ENCODE results near the gene SKIDA1. TPM values are rescaled to one million over a fixed set of nuclear protein-coding genes. Genes with fewer than 3 reads are reported as not detected.
A peak's percentile ranks its signal among the peaks of the same experiment; 100 is the strongest.

SKIDA1 gene
- total RNA-seq, 2 experiments from 2014 or later, result 0.25 to 0.38 TPM

GRCh38 chr10:21501731-21502347 is 23.6 kb downstream of the SKIDA1 start:
- CTCF ChIA-PET, result no interaction called here
- no peaks in the 10 kb centered on the region for H3K9me3 Mint-ChIP-seq

DNA sequence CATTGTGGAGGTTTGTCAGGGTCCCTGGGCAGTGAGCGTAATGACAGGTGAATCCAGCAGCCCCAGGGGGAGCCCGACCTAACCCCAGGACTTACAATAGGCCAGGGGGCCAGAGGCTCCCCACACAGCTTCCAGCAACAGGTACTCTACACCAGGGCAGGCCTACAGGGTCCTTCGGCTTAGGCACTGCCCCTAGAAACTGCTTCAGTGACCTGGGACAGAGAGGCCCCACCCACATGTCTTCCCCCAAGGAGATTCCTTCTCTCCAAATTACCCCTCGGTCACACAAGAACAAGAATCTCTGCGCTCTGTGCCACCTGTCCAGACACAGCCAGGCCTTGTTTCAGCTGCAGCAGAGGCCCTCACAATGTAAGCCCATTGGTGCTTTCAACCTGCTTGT is 24.4 kb downstream of the SKIDA1 start:
- no peaks in the 10 kb centered on the region for H3K36me3 Mint-ChIP-seq (ENCODE audit: low read depth)
- no peak overlapping the region for H3K4me3 Mint-ChIP-seq
- POLR2A ChIA-PET, result no interaction called here
- CTCF ChIA-PET, result no interaction called here
- H3K4me1 Mint-ChIP-seq, result peaks cover 10% of the 10 kb centered on the region
- no peak overlapping the region for H3K27ac Mint-ChIP-seq
- no peak for DNase-seq
- no peaks in the 10 kb centered on the region for H3K9me3 Mint-ChIP-seq
- peaks cover 73% of the 10 kb centered on the region for H3K27me3 Mint-ChIP-seq

More at GRCh38 chr10:21501731-21502347, 23.6 kb downstream of the SKIDA1 start:
- H3K4me3 Mint-ChIP-seq, result no peak overlapping the region
- H3K36me3 Mint-ChIP-seq (ENCODE audit: low read depth), result no peaks in the 10 kb centered on the region
- H3K4me1 Mint-ChIP-seq, result peaks cover 8% of the 10 kb centered on the region
- DNase-seq, result no peak
- H3K27ac Mint-ChIP-seq, result no peak overlapping the region
- peaks cover 78% of the 10 kb centered on the region for H3K27me3 Mint-ChIP-seq
- POLR2A ChIA-PET, result no interaction called here

DNA sequence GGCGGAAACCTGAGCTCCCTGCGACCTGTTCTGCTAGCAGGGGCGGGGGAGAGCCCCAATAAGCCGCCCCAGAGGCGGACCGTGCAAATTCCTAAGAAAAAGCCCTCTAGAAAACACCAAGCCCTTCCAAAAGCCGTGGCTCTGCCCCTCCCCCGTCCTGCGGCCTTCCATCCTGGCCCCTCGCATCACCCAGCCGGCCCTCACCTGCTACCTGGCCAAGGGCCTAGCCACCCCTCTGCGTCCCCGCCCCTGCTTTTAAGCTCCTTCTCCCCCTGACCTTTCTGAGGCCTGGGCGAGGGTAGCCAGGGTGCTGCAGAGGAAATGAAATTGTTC is 24.9 kb downstream of the SKIDA1 start:
- Mint-ChIP-seq H3K9me3 (no peaks in the 10 kb centered on the region), H3K27ac (no peak overlapping the region), H3K4me3 (no peak overlapping the region), H3K27me3 (peaks cover 68% of the 10 kb centered on the region), H3K4me1 (peaks cover 10% of the 10 kb centered on the region), H3K36me3 (ENCODE audit: low read depth) (no peaks in the 10 kb centered on the region)
- ChIA-PET CTCF (no interaction called here), POLR2A (no interaction called here)
- DNase-seq, result no peak

DNA sequence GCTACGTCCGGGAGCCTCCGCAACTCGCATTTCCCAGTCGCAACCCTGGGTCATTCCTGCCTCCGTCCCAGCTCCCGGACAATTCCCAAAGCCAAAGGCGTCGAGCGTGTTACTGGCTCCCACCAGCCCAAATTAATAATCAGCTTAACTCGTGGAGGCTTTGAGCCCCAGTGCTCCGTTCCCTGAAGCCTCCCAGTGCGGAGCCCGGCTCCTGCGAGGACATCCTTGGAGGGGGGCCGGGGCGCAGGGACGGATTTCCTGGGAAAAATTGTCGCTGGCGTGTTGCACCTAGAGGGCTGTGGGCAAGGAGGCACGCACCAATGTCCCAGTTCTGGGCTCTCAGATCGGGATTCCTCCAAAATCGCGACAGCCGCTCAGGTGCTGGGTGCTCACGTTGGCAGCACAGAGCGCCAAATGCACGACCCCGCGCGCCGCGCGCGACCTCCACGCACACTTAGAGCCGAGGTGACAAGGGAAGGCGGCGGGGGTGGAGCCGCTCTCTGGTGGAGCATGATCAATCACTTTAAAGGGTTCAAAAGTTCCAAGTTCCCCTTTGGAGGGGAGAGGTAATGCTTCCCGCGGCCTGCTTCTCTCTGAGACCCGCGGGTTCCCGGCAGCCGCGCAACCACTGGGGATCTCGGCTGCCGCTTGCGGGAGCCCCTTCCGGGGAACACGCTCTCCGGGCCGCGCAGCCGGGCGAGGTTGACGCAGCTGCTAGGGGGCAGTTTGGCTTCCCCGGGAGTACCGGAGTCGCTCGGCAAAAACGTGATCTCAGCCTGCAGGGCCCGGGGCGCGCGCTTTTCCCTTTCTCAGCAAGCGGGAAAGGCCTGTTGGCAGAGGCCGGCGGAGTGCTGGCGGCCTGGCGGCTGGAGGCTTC is 25.5 kb downstream of the SKIDA1 start:
- DNase-seq, result no peak
- Mint-ChIP-seq H3K36me3 (ENCODE audit: low read depth) (no peaks in the 10 kb centered on the region), H3K27me3 (peaks cover 73% of the 10 kb centered on the region), H3K4me1 (peaks cover 16% of the 10 kb centered on the region), H3K4me3 (no peak overlapping the region), H3K27ac (no peak overlapping the region), H3K9me3 (no peaks in the 10 kb centered on the region)
- POLR2A ChIA-PET, result no interaction called here
- CTCF ChIA-PET, result no interaction called here

DNA sequence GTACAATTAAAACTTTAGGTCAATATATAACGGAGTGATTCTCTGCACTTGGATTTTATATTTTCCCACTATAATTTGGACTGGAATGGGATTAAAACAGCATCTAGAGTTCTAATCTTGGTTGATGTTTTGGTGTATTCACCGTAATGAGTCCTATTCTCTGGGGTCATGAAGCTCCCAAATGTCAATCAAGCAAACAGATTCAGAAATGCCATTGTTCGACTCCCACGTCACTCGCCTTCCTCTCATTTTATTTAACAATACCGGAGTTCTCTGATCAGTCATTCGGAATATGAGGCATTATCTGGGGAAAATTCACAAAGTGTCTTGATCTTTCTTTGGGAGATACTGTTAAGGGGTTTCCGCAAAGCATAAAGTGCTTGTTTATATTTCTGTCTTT is 26.5 kb downstream of the SKIDA1 start:
- Mint-ChIP-seq H3K4me3 (no peak overlapping the region), H3K4me1 (peaks cover 20% of the 10 kb centered on the region), H3K9me3 (no peaks in the 10 kb centered on the region), H3K36me3 (ENCODE audit: low read depth) (no peaks in the 10 kb centered on the region), H3K27ac (no peak overlapping the region), H3K27me3 (peaks cover 72% of the 10 kb centered on the region)
- no peak for DNase-seq
- ChIA-PET CTCF (interaction anchor here (3.8 kb wide), 1 partner anchor 21 kb away, joined by 39 read pairs; no protein-coding TSS in a partner anchor), POLR2A (interaction anchor here (1.3 kb wide), 1 partner anchor 34 kb away, joined by 3 read pairs; the partner anchor contains the start of gene MLLT10)

DNA sequence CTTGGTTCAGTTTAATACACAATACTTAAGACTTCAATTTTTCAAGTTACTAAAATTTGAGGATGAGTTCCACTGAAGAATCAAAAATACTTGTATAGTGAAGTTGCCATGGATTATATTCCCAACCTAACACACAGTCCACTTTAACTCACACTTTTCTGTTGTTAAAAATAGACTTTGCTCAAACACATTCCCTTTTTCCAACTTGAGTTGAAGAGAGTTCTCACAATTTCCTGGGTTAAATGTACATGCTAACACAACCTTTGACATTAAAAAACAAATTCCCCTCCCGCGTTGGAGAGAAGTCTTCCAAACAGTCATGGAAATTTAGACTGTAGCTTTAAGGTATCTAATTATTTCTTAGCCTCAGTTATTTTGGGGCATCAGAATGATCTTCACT is 27.1 kb downstream of the SKIDA1 start:
- no peak overlapping the region for H3K4me3 Mint-ChIP-seq
- CTCF ChIA-PET, result interaction anchor here (0.5 to 3.8 kb wide), 4 partner anchors 17 to 455 kb away, joined by 3 to 39 read pairs (median 15); no protein-coding TSS in a partner anchor

DNA sequence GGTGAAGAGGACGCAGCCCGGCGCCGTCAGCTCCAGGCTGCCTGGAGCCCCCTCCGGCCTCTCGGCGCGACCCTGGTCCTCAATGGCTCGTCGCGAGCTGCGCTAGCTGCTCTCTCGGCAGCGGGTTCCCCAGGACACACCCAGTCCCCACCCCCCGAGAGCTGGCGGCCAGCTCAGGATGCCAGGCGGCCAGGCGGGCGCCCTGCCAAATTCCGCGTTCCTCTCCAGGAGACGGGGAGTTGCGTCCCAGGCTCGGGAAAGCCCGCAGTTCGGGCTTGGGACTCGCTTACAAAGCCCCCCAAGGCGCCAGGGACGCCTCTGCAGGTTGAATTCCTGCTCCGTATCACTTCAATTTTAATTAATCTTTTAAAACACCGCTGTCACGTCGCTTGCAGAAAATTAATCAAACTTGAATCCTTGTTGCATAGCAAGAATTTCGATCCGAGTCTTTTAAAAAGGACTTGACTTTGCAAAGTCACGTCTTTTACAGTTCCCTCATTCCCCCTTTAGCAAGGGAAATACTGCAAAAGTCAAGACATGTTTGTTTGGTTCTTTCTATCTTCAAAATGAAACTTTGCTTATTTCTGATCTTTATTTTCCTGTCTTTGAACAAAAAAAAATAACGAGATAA is 28.2 kb downstream of the SKIDA1 start:
- no peak overlapping the region for H3K27ac Mint-ChIP-seq
- POLR2A ChIA-PET, result interaction anchor here (0.8 to 1.8 kb wide), 9 partner anchors 19 to 843 kb away, joined by 3 to 5 read pairs (median 3); partner anchors contain the start of genes COMMD3 and MLLT10

More for the DNA sequence above, 27.1 kb downstream of the SKIDA1 start:
- POLR2A ChIA-PET, result interaction anchor here (1.3 kb wide), 1 partner anchor 35 kb away, joined by 3 read pairs; the partner anchor contains the start of gene MLLT10
- Mint-ChIP-seq H3K27ac (no peak overlapping the region), H3K27me3 (peaks cover 71% of the 10 kb centered on the region), H3K36me3 (ENCODE audit: low read depth) (no peaks in the 10 kb centered on the region), H3K4me1 (peaks cover 24% of the 10 kb centered on the region), H3K9me3 (no peaks in the 10 kb centered on the region)
- no peak for DNase-seq

DNA sequence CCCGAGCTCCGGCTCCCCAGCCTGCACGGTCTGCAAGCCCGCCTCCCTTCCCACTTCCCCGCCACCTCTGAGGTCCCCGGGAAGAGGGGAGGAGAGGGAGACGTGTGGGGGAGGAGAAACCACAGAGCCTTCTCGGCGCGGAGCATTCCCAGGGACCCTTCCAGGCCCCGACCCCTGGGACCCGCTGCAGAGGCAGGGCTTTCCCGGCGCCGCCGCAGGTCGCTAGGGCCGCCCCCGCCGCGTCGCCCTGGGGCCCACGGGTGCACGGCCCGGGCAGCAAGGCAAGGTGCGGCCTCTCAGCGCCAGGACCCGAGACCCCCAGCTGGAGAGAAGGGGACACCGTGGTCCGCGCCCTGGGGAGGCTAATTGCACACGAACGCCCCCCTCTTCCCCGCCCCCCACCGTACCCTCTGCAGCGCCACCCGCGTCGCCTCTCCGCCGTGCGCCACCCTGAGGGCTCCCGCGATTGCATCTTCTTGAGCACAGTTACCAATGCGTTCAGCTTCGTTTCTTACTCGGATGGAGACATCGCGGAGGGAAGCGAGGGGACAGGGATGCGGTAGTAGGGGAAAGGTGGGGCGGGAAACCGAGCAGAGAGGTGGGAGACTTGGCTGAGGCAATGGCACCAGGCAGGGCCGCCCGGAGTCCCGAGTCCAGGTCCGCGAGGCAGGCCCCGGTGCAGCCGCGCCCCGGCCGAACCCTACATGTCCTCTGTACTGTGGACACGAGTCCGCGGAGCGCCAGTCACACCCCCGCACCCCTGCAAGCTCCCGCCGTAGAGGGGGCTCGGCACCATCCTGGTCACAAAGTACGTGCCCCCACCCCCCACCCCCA is 28.9 kb downstream of the SKIDA1 start:
- peaks cover 67% of the 10 kb centered on the region for H3K27me3 Mint-ChIP-seq
- CTCF ChIA-PET, result interaction anchor here (0.6 to 3.8 kb wide), 43 partner anchors 10 to 1493 kb away, joined by 3 to 39 read pairs (median 4); partner anchors contain the start of genes MLLT10 and SKIDA1
- POLR2A ChIA-PET, result interaction anchor here (0.8 to 1.8 kb wide), 12 partner anchors 10 to 844 kb away, joined by 3 to 5 read pairs (median 3); partner anchors contain the start of genes COMMD3, DNAJC1 and MLLT10
- H3K4me1 Mint-ChIP-seq, result peaks cover 24% of the 10 kb centered on the region
- H3K36me3 Mint-ChIP-seq (ENCODE audit: low read depth), result no peaks in the 10 kb centered on the region
- H3K4me3 Mint-ChIP-seq, result peak overlapping the region; percentile 80
- H3K9me3 Mint-ChIP-seq, result no peaks in the 10 kb centered on the region
- no peak overlapping the region for H3K27ac Mint-ChIP-seq
- DNase-seq, result peak; percentile 58

More for the DNA sequence above, 28.2 kb downstream of the SKIDA1 start:
- H3K27me3 Mint-ChIP-seq, result peaks cover 69% of the 10 kb centered on the region
- CTCF ChIA-PET, result interaction anchor here (0.6 to 3.8 kb wide), 21 partner anchors 11 to 1462 kb away, joined by 3 to 39 read pairs (median 5); partner anchors contain the start of genes MLLT10 and SKIDA1
- DNase-seq, result no peak
- peaks cover 24% of the 10 kb centered on the region for H3K4me1 Mint-ChIP-seq
- no peaks in the 10 kb centered on the region for H3K36me3 Mint-ChIP-seq (ENCODE audit: low read depth)
- no peaks in the 10 kb centered on the region for H3K9me3 Mint-ChIP-seq
- peak overlapping the region; percentile 80 for H3K4me3 Mint-ChIP-seq

GRCh38 chr10:21495752-21496342 is 29.6 kb downstream of the SKIDA1 start:
- no peak overlapping the region for H3K27ac Mint-ChIP-seq
- H3K4me3 Mint-ChIP-seq, result peak overlapping the region; percentile 70
- H3K9me3 Mint-ChIP-seq, result no peaks in the 10 kb centered on the region
- H3K4me1 Mint-ChIP-seq, result peaks cover 24% of the 10 kb centered on the region
- DNase-seq, result peak; percentile 87
- peaks cover 65% of the 10 kb centered on the region for H3K27me3 Mint-ChIP-seq
- H3K36me3 Mint-ChIP-seq (ENCODE audit: low read depth), result no peaks in the 10 kb centered on the region
- POLR2A ChIA-PET, result interaction anchor here (0.6 to 1.8 kb wide), 10 partner anchors 10 to 820 kb away, joined by 3 to 5 read pairs (median 3); partner anchors contain the start of genes COMMD3, DNAJC1 and MLLT10
- CTCF ChIA-PET, result interaction anchor here (0.6 to 3.8 kb wide), 36 partner anchors 10 to 1494 kb away, joined by 3 to 39 read pairs (median 4); partner anchors contain the start of genes MLLT10 and SKIDA1

GRCh38 chr10:21495002-21495751 is 30.3 kb downstream of the SKIDA1 start:
- no peaks in the 10 kb centered on the region for H3K36me3 Mint-ChIP-seq (ENCODE audit: low read depth)
- H3K27me3 Mint-ChIP-seq, result peaks cover 64% of the 10 kb centered on the region
- ChIA-PET CTCF (interaction anchor here (0.6 to 3.8 kb wide), 27 partner anchors 9 to 1494 kb away, joined by 3 to 39 read pairs (median 4); partner anchors contain the start of gene SKIDA1), POLR2A (interaction anchor here (0.6 to 1.8 kb wide), 5 partner anchors 25 to 733 kb away, joined by 3 to 5 read pairs (median 3); partner anchors contain the start of genes DNAJC1 and MLLT10)
- no peak for DNase-seq
- peak overlapping the region; percentile 70 for H3K4me3 Mint-ChIP-seq
- no peaks in the 10 kb centered on the region for H3K9me3 Mint-ChIP-seq
- no peak overlapping the region for H3K27ac Mint-ChIP-seq
- H3K4me1 Mint-ChIP-seq, result peaks cover 24% of the 10 kb centered on the region

Measured in activated CD4-positive, alpha-beta memory T cell treated with anti-CD3 and anti-CD28 coated beads, Interleukin-2, amount 10 ng/mL, durations not matched to agents 7 days and 5 days (primary cell).